Measurements from ENCODE around the gene ALPI.
"Not testable (repeated sequence)": the region's sequence is repeated elsewhere in the genome, so short reads cannot be mapped to it uniquely, and the experiment has no call there.

ALPI gene

DNA sequence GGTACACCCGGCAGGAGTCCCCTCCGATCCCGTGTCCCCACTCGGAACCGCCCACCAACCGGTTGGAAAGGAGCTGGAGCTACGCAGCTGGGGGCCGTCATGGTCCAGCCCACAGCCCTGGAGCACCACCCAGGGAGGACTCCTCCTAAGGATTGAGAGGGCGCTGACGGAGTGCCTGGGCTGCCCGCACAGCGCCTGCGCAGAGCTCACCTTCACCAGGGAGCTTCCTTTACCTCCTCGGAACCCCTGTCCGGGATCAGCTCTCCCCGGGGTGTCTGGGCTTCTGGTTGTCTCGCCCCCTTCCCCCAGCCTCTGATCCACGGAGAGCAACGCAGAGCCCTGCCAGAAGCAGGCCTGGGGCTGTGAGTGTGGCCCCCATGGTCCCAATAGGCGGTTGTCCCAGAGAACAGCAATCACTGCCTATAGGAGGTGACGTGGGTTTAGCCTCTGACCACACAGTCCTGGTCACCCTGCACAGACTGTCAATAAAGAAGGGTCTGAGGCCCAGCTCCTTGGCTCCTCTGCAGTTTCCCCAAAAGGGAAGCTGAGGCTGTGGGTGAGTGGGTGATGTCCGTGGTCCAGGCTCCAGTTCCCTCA lies 34.7 kb upstream of the ALPI start:
- DNase-seq = no peak

- no peak for DNase-seq
These were observed 33.9 kb upstream of the ALPI start for GRCh38 chr2:232422051-232422450.

DNA sequence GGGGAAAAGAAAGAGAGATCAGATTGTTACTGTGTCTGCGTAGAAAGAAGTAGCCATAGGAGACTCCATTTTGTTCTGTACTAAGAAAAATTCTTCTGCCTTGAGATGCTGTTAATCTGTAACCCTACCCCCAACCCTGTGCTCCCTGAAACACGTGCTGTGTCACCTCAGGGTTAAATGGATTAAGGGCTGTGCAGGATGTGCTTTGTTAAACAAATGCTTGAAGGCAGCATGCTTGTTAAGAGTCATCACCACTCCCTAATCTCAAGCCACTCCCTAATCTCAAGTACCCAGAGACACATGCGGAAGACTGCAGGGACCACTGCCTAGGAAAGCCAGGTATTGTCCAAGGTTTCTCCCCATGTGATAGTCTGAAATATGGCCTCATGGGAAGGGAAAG lies 33.0 kb upstream of the ALPI start:
- DNase-seq = not testable (repeated sequence)

- DNase-seq = not testable (repeated sequence)
These were observed 32.5 kb upstream of the ALPI start for GRCh38 chr2:232423407-232423806.

- no peak for DNase-seq
These were observed 24.0 kb upstream of the ALPI start for GRCh38 chr2:232431705-232432590.

DNA sequence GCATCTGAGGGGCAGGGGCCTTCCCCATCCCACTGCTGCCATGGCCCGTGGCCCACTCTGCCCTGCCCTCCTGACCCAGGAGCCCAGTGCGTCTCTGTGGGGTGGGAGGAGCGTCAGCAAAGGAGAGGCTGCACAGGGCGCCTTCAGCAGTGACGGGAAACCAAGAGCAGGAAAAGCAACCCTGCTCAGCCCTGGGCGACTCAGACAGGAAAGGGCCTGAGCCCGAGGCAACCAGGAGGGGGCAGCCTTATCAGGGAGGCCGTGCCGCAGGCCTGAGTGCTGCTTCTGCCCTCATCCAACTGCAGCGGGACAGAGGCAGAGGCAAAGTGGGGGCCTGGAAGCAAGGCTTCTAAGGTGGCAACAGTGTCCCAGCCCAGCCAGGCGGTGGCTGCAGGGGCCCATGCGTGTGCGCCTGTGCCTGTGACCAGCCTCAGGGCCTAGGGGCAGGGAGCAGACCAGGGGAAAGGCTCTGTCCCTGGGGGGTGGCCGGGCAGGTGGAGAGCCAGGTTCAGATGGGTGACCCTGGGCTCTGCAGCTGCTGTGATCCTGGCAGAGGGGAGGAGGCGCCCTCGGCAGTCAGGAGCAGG lies 23.3 kb upstream of the ALPI start:
- DNase-seq = no peak

GRCh38 chr2:232433622-232434021 lies 22.3 kb upstream of the ALPI start:
- peak; percentile 61 for DNase-seq

DNA sequence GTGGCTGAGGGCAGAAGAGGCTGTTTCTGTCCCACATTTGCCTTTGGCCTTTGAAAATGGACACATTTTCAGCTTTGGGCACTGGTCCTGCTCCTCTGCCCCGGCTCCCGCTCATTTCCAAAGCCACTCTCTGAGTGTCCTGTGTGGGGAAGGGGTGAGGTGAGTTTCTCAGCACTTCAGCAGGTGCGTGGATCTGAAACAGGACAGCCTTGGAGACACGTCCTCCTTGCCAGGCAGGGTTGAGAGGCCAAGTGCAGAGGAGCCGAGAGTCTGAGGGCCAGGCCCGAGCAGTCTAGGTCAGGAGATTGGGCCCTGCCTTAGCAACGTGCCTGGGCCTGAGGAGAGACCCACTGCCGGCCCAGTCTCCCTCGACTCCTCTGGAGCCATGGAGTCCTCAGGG lies 21.9 kb upstream of the ALPI start:
- peak; percentile 23 for DNase-seq

- no peak for DNase-seq
These were observed 21.2 kb upstream of the ALPI start for GRCh38 chr2:232434563-232435374.

DNA sequence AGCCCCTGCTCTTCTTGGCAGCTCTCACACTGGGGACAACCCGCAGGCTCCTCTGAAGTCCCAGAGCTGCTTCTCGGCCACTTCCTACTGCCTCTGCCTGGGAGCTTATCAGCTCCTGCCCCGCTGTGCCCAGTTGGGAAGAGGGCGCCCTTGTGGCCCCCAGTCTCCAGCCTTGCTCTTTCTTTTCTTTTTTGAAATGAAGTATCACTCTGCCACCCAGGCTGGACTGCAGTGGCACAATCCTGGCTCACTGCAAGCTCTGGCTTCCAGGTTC lies 20.6 kb upstream of the ALPI start:
- DNase-seq = no peak

- DNase-seq = no peak
These were observed 20.1 kb upstream of the ALPI start for GRCh38 chr2:232435805-232436204.

GRCh38 chr2:232436381-232437194 lies 19.4 kb upstream of the ALPI start:
- no peak for DNase-seq

DNA sequence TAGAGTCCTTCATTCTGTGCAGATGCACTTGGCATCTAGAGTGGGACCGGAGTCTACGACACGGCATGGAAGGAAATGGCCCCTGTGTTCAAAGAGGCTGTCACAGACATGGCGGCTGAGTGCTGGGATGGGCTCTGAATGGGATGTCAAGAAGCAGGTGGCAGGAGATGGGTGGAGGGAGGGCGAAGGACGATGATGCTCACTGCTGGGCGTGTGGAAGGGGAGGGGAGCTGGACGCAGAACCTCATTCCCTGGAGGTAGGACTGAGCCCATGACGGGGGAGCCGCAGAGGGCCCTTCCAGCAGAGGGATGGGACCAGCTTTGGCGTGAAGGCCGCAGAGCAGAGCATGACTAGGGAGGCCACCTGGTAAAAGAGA lies 18.8 kb upstream of the ALPI start:
- no peak for DNase-seq

DNA sequence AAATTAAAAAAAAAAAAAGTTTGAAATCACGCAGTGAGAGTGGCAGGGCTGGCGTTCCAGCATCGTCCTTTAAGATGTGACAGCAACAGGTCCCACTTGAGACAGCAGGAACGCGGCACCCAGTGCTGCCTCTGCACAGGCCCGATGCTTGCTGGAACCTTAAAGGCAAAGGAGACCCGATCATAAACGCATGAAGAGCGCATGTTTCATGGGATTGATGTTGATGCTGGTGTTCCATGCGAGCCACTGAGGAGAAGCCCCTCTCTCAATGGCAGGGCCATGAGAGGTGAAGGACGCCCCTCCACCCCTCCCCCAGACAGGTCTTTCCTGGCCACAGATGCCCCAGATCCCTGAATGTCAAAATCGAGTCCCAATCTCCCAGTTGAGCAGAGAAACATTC lies 17.9 kb upstream of the ALPI start:
- no peak for DNase-seq

- no peak for DNase-seq
These were observed 16.8 kb upstream of the ALPI start for GRCh38 chr2:232438951-232439757.

DNA sequence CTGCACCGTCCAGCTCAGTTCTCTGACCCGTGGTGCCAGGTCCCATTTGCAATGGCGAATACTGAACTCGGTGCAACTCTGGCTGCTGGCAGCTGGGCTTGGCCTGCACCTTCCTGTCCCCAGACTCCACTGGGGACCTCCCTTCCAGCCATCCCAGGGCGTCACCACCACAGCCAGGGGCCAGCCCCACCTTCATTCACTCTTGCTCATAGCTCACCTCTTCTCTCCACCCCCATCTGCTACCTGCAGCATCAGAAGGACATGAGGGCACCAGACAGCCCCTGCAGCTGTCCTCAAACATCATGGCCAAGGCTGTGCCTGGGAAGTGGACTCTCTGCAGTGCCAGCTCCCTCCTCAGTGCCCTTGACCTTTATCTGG lies 16.2 kb upstream of the ALPI start:
- DNase-seq = no peak

GRCh38 chr2:232440220-232441018 lies 15.5 kb upstream of the ALPI start:
- peak; percentile 53 for DNase-seq

DNA sequence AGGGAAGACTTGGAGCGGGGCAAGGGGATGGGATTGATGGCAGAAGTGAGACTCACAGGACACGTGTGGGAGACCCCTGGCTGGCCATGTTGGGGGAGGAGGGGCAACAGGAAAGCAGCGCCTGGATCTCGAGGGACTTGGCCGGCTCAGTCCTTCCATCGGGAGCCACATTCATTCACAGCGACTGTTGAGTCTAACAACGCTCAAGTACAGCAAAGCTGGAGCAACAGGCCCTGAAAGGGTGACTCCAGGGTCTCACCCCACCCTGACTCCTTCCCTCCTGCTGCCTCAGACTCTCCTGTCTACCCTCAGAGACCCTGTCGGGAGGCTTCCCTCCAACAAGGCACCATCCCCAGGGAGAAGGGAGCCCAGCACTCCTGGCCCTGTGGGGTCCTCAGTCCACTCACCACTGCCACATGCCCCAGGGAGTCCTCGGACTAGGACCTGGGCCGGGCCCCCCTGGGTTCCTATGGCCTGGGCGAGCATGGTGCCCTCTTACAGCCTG lies 14.8 kb upstream of the ALPI start:
- no peak for DNase-seq

DNA sequence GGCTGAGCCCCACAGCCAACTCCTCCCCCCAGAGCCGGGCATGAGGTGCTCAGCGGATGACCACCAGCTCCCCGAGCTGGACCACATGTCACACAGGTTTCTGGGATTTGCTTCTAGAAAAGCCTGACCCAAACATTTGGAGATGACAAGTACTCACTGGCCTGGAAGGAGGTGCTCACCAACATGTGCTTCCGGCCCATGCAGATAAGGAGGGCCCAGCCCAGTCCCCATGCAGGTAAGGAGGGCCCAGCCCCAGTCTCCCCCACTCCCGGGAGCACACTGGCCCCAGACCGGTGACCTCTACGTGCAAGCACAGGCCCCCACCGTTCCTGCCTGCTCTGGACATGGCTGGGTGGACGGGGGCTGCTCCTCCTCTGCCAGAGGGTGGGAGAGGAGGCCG lies 14.0 kb upstream of the ALPI start:
- DNase-seq = not testable (repeated sequence)

DNA sequence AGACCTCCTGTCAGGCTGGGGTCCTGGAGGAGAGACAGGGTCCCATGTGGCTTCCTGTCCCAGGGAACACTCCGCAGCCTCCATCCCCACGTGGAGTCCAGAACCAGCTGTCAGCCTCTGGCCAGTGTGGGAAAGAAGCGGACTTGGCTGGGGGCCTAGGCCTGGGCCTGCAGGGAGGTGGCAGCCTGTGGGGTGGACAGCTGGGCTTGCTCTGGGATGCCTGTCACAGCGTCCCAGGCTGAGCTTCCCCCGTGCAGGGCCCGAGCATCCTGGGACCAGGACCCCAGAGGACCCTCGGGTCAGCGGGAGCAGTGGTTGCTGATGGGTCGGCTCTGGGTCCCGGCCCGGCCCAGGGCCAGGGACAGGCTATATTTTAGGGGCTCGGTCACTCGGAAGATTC lies 13.5 kb upstream of the ALPI start:
- DNase-seq = not testable (repeated sequence)

- not testable (repeated sequence) for DNase-seq
These were observed 12.9 kb upstream of the ALPI start for GRCh38 chr2:232443047-232443446.
